HCT116 (cell line): Measurements from ENCODE around the gene UBE2O. TPM values are rescaled to one million over a fixed set of nuclear protein-coding genes. Genes with fewer than 3 reads are reported as not detected.

ENCODE experiments used
- ATAC-seq: fragments of 200-7000 bp; cut with Tn5 transposase; 2 replicates; pipeline ENCODE4 v1.9.1; 2020; ENCODE audit warnings: mild to moderate bottlenecking, moderate library complexity
- BruUV-seq: library from RNA; stranded (reverse); fragments of 400-500 nt; replicated peaks from 2 replicates; lab custom pipeline; 2021; lab: Mats Ljungman, UMichigan
- CTCF ChIA-PET: fragments of 300-600 bp; sonication (Branson Sonifier 250); formaldehyde crosslinking; loops from one replicate; lab custom pipeline; 2021; ENCODE audit warnings: antibody characterized with exemption; lab: Charles Lee
- POLR2A ChIA-PET: fragments of 300-600, 350-600 bp; sonication (Branson Sonifier 250); formaldehyde crosslinking; loops from one replicate; lab custom pipeline; 2021; ENCODE audit warnings: antibody characterized with exemption; lab: Charles Lee
- RAD21 ChIA-PET, 2 experiments: fragments of 300-600 bp; sonication (Branson Sonifier 250); formaldehyde crosslinking; loops; one replicate each; lab custom pipeline; 2023; ENCODE audit warnings: low total read pairs in 2 of 2; ENCODE audit not compliant: uncharacterized antibody in 2 of 2, unreplicated experiment in 2 of 2, low non-redundant PET in 1 of 2; lab: Charles Lee
- DNase-seq: peaks from one replicate; pipeline ENCODE4 v3.0.0-alpha.2; 2010; ENCODE audit warnings: low read depth, low spot score
- H2AFZ ChIP-seq: fragments of 200-600 bp; shearing (Covaris generic), sonication (generic); 2 replicates; pipeline ENCODE4 v1.6.1; 2017; ENCODE audit warnings: low read depth, mixed run types, mixed read lengths, antibody characterized with exemption, low read length; ENCODE audit not compliant: poor library complexity, severe bottlenecking
- H3K27ac ChIP-seq: 2 replicates; pipeline ENCODE4 v1.5.1; 2012; ENCODE audit warnings: low read depth, low read length
- H3K27me3 ChIP-seq: fragments of 200-600 bp; sonication (generic); 2 replicates; pipeline ENCODE4 v1.6.1; 2016; ENCODE audit warnings: mixed run types, low read length, mixed read lengths; ENCODE audit not compliant: insufficient read depth
- H3K36me3 ChIP-seq, 2 experiments: fragments of 200-500 bp in 1 of 2; fragments of 200-600 bp in 1 of 2; sonication (Bioruptor generic) in 1 of 2; sonication (generic) in 1 of 2; 2 replicates each; pipeline versions ENCODE4 v1.5.1 to v1.6.1; 2014 to 2016; ENCODE audit warnings: low read length in 2 of 2, inconsistent platforms in 1 of 2, mixed read lengths in 1 of 2, mixed run types in 1 of 2; ENCODE audit not compliant: insufficient read depth in 2 of 2, control insufficient read depth in 1 of 2
- H3K4me1 ChIP-seq, 2 experiments: fragments of 200-600 bp in 1 of 2; sonication (generic) in 1 of 2; 2 replicates each; pipeline versions ENCODE4 v1.5.1 to v1.6.1; 2012 to 2017; ENCODE audit warnings: low read length in 2 of 2, inconsistent platforms in 1 of 2, mild to moderate bottlenecking in 1 of 2, mixed read lengths in 1 of 2, mixed run types in 1 of 2, moderate library complexity in 1 of 2; ENCODE audit not compliant: insufficient read depth in 2 of 2, control insufficient read depth in 1 of 2
- H3K4me2 ChIP-seq: fragments of 200-600 bp; sonication (generic); 2 replicates; pipeline ENCODE4 v1.6.1; 2017; ENCODE audit warnings: mixed run types, low read length, mixed read lengths
- H3K4me3 ChIP-seq, 2 experiments: fragments of 200-600 bp in 1 of 2; sonication (generic) in 1 of 2; replicated peaks in 1 of 2; 2 replicates each; pipeline ENCODE4 v1.5.1; 2011 to 2016; ENCODE audit warnings: low read length in 2 of 2, control low read depth in 1 of 2, low read depth in 1 of 2, mild to moderate bottlenecking in 1 of 2, mixed read lengths in 1 of 2, mixed run types in 1 of 2
- H3K79me2 ChIP-seq: fragments of 200-600 bp; sonication (generic); 2 replicates; pipeline ENCODE4 v1.6.1; 2017; ENCODE audit warnings: mild to moderate bottlenecking, mixed run types, low read length, moderate library complexity, mixed read lengths; ENCODE audit not compliant: insufficient read depth
- H3K9ac ChIP-seq: fragments of 200-600 bp; sonication (generic); 2 replicates; pipeline ENCODE4 v1.6.1; 2016; ENCODE audit warnings: low read length, mixed read lengths
- H3K9me2 ChIP-seq: fragments of 200-600 bp; sonication (generic), shearing (Covaris generic); 2 replicates; pipeline ENCODE4 v1.6.1; 2017; ENCODE audit warnings: mixed run types, mild to moderate bottlenecking, moderate library complexity; ENCODE audit not compliant: insufficient read depth
- H3K9me3 ChIP-seq, 2 experiments: fragments of 200-500 bp in 1 of 2; fragments of 200-600 bp in 1 of 2; sonication (Bioruptor generic) in 1 of 2; sonication (generic) in 1 of 2; 2 replicates each; pipeline ENCODE4 v1.6.1; 2014 to 2017; ENCODE audit warnings: low read length in 2 of 2, mixed read lengths in 2 of 2, inconsistent platforms in 1 of 2, low read depth in 1 of 2, mild to moderate bottlenecking in 1 of 2, mixed run types in 1 of 2, moderate library complexity in 1 of 2; ENCODE audit not compliant: control insufficient read depth in 1 of 2, insufficient read depth in 1 of 2
- H4K20me1 ChIP-seq: fragments of 200-600 bp; sonication (generic), shearing (Covaris generic); 2 replicates; pipeline ENCODE4 v1.6.1; 2017; ENCODE audit warnings: mixed run types, mild to moderate bottlenecking, moderate library complexity; ENCODE audit not compliant: insufficient read depth
- CBX3 ChIP-seq: IDR thresholded peaks from 2 replicates; pipeline ENCODE4 v1.6.1; 2012; ENCODE audit warnings: low read depth
- CEBPB ChIP-seq: IDR thresholded peaks from 2 replicates; pipeline ENCODE4 v1.6.1; 2012; ENCODE audit warnings: low read depth
- CTCF ChIP-seq, 3 experiments: fragments of 200-600 bp in 1 of 3; sonication (generic) in 1 of 3; IDR thresholded peaks in 2 of 3; conservative IDR thresholded peaks in 1 of 3; 2 replicates each; pipeline ENCODE4 v1.5.1; 2012 to 2017; ENCODE audit warnings: low read depth in 2 of 3, low read length in 2 of 3, antibody characterized with exemption in 1 of 3, borderline replicate concordance in 1 of 3, control low read depth in 1 of 3, mild to moderate bottlenecking in 1 of 3, mixed read lengths in 1 of 3, mixed run types in 1 of 3, moderate library complexity in 1 of 3; ENCODE audit not compliant: insufficient read depth in 1 of 3
- EZH2 ChIP-seq: fragments of 200-600 bp; sonication (generic); IDR thresholded peaks from 2 replicates; pipeline ENCODE4 v1.6.1; 2017; ENCODE audit warnings: antibody characterized with exemption, mixed run types
- EZH2phosphoT487 ChIP-seq: fragments of 200-600 bp; IDR thresholded peaks from 2 replicates; pipeline ENCODE4 v1.6.1; 2018; ENCODE audit warnings: antibody characterized with exemption, borderline replicate concordance
- FOSL1 ChIP-seq: IDR thresholded peaks from 2 replicates; pipeline ENCODE4 v1.6.1; 2012; ENCODE audit warnings: low read depth
- JUND ChIP-seq: IDR thresholded peaks from 2 replicates; pipeline ENCODE4 v1.6.1; 2012
- POLR2A ChIP-seq: IDR thresholded peaks from 2 replicates; pipeline ENCODE4 v1.7.0; 2011; ENCODE audit warnings: borderline replicate concordance; ENCODE audit not compliant: insufficient read depth, insufficient read length; ENCODE audit errors: extremely low read depth
- RAD21 ChIP-seq: IDR thresholded peaks from 2 replicates; pipeline ENCODE4 v1.6.1; 2012; ENCODE audit warnings: low read depth, mild to moderate bottlenecking
- SRF ChIP-seq: IDR thresholded peaks from 2 replicates; pipeline ENCODE4 v1.6.1; 2012; ENCODE audit warnings: low read depth
- YY1 ChIP-seq: IDR thresholded peaks from 2 replicates; pipeline ENCODE4 v1.6.1; 2011; ENCODE audit warnings: low read length, low read depth, moderate library complexity, mild to moderate bottlenecking; ENCODE audit not compliant: insufficient replicate concordance; ENCODE audit errors: extremely low read depth
- ZBTB33 ChIP-seq: IDR thresholded peaks from 2 replicates; pipeline ENCODE4 v1.6.1; 2011; ENCODE audit warnings: mild to moderate bottlenecking, low read length, moderate library complexity; ENCODE audit not compliant: insufficient replicate concordance; ENCODE audit errors: extremely low read depth
- intact Hi-C: fragments of 100-400 bp; cut with micrococcal nuclease; formaldehyde crosslinking; loops from 2 replicates; pipeline ENCODE4 v1.10.0; 2022
- total RNA-seq: library from RNA; stranded (reverse); gene quantifications from one replicate; pipeline ENCODE4 v1.2.1, GENCODE V29; 2021; ENCODE audit not compliant: unreplicated experiment
- TF ChIP-seq, protein P1 (sequence below): IDR thresholded peaks from 2 replicates; pipeline ENCODE4 v1.6.1; 2012

UBE2O gene
- total RNA-seq, 1 experiment from 2014 or later: 59.1 TPM

GRCh38 chr17:76461765-76462555 is 9.0 kb upstream of the UBE2O start:
- RAD21 ChIA-PET: no interaction called here
- DNase-seq (no peak), ATAC-seq (no peak)
- H3K27ac ChIP-seq: no peak overlapping the region
- no peak for TF ChIP-seq CTCF (IDR thresholded peaks at IDR 0.05 in 2 of 3, conservative IDR thresholded peaks at IDR 0.05 in 1 of 3; ENCODE audit: borderline replicate concordance in 1 of 3, insufficient read depth in 1 of 3, low read depth in 2 of 3, low read length in 2 of 3)
- TF ChIP-seq JUND: no peak
- TF ChIP-seq YY1: no peak
- no peak for TF ChIP-seq FOSL1
- CTCF ChIA-PET: interaction anchor here (7.9 kb wide), 1 partner anchor 44 kb away, joined by 100 read pairs; the partner anchor contains the start of gene RHBDF2
- intact Hi-C loops: loop anchor here (5.0 kb wide), 1 partner anchor 160 kb away; no protein-coding TSS in a partner anchor
- no peak overlapping the region for H3K9ac ChIP-seq
- no peaks in the 10 kb centered on the region for H3K9me3 ChIP-seq
- no peaks in the 10 kb centered on the region for H4K20me1 ChIP-seq
- H3K79me2 ChIP-seq: no peaks in the 10 kb centered on the region
- H3K9me2 ChIP-seq: no peaks in the 10 kb centered on the region
- H2AFZ ChIP-seq: no peak overlapping the region
- no peak overlapping the region for H3K4me2 ChIP-seq
- H3K4me3 ChIP-seq: no peak overlapping the region
- H3K4me1 ChIP-seq: peaks cover 0 to 19% of the 10 kb centered on the region in 2 experiments; a peak in 2 of 4 replicates
- BruUV-seq: no TSS peak
- POLR2A ChIA-PET: no interaction called here
- H3K36me3 ChIP-seq: no peaks in the 10 kb centered on the region
- no peaks in the 10 kb centered on the region for H3K27me3 ChIP-seq

DNA sequence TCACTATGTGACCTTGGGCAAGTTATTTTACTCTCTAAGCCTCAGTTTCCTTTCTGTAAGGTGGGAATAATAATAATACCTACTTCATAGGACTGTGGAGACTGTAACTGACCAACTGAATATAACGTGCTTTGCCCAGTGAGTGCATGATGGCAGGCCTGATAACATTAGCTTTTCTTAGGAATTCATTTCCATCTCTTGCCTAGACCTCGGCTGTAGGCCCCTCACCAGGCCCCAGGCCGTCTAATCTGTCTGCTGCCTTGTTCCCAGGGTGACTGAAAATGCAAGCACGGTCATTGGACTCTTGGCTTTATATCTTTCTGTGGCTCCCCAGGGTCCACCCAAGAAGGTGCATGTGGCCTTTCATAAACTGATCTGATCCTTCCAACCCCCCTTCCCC is 6.7 kb upstream of the UBE2O start:
- H3K4me3 ChIP-seq: no peak overlapping the region
- no peak overlapping the region for H3K4me2 ChIP-seq
- H3K9me3 ChIP-seq: no peaks in the 10 kb centered on the region
- no peak overlapping the region for H2AFZ ChIP-seq
- ChIA-PET CTCF (interaction anchor here (1.5 to 7.9 kb wide), 9 partner anchors 46 to 221 kb away, joined by 5 to 100 read pairs (median 13); partner anchors contain the start of gene RHBDF2), RAD21 (interaction anchor here (0.9 to 2.3 kb wide), 3 partner anchors 46 to 51 kb away, joined by 3 to 9 read pairs (median 6); no protein-coding TSS in a partner anchor), POLR2A (no interaction called here)
- ATAC-seq (no peak), DNase-seq (no peak)
- H3K36me3 ChIP-seq: no peaks in the 10 kb centered on the region
- intact Hi-C loops: loop anchor here (1.0 to 5.0 kb wide), 2 partner anchors 47 to 163 kb away; no protein-coding TSS in a partner anchor
- BruUV-seq: no TSS peak
- peaks cover 0 to 10% of the 10 kb centered on the region in 2 experiments; a peak in 1 of 4 replicates for H3K4me1 ChIP-seq
- H3K27me3 ChIP-seq: no peaks in the 10 kb centered on the region
- no peaks in the 10 kb centered on the region for H3K79me2 ChIP-seq
- H3K9me2 ChIP-seq: no peaks in the 10 kb centered on the region
- no peaks in the 10 kb centered on the region for H4K20me1 ChIP-seq
- no peak overlapping the region for H3K27ac ChIP-seq
- no peak overlapping the region for H3K9ac ChIP-seq
- no peak for TF ChIP-seq YY1
- no peak for TF ChIP-seq SRF
- TF ChIP-seq CEBPB: no peak
- TF ChIP-seq, protein P1, sequence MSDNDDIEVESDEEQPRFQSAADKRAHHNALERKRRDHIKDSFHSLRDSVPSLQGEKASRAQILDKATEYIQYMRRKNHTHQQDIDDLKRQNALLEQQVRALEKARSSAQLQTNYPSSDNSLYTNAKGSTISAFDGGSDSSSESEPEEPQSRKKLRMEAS: no peak
- no peak for TF ChIP-seq RAD21
- no peak for TF ChIP-seq POLR2A
- no peak for TF ChIP-seq JUND
- TF ChIP-seq FOSL1: no peak
- TF ChIP-seq CBX3: no peak
- TF ChIP-seq EZH2phosphoT487: no peak
- no peak for TF ChIP-seq EZH2
- TF ChIP-seq ZBTB33: no peak
